T-cell (primary cell): ENCODE data around the gene LY6G5C. TPM values are rescaled to one million over a fixed set of nuclear protein-coding genes. Genes with fewer than 3 reads are reported as not detected.

Source experiments
- ATAC-seq, 4 experiments: fragments of 200-7000 bp in 3 of 4; fragments of 150-1000 bp in 1 of 4; cut with Tn5 transposase; replicated peaks in 1 of 4; 1 replicate in 3 of 4; 2 replicates in 1 of 4; pipeline ENCODE4 v1.10.0; 2021; ENCODE audit warnings: moderate library complexity in 3 of 4, mild to moderate bottlenecking in 2 of 4, moderate number of reproducible peaks in 1 of 4
- CTCF ChIA-PET, 2 donors: fragments of 300-600 bp; sonication (Branson Sonifier 250); formaldehyde crosslinking; loops; one replicate each; lab custom pipeline; 2022; ENCODE audit warnings: antibody characterized with exemption in 2 of 2; lab: Charles Lee
- POLR2A ChIA-PET, 2 donors: fragments of 300-600 bp; sonication (Branson Sonifier 250); formaldehyde crosslinking; loops; one replicate each; lab custom pipeline; 2022; ENCODE audit warnings: antibody characterized with exemption in 2 of 2; lab: Charles Lee
- DNase-seq, 35 experiments: peaks; one replicate each; pipeline versions ENCODE4 v3.0.0 to v3.0.0-alpha.2; 2013 to 2023
- H3K27ac ChIP-seq: one replicate; pipeline ENCODE4 v1.5.1; 2013; ENCODE audit warnings: low read length
- H3K27me3 ChIP-seq, 2 experiments: replicated peaks in 1 of 2; 1 replicate in 1 of 2; 2 replicates in 1 of 2; pipeline versions ENCODE4 v1.6.1 to v1.7.0; 2013; ENCODE audit warnings: low read length in 1 of 2, mixed read lengths in 1 of 2; ENCODE audit not compliant: control insufficient read depth in 2 of 2, insufficient read depth in 2 of 2; ENCODE audit errors: extremely low read depth in 1 of 2
- H3K36me3 ChIP-seq, 2 donors: 1 replicate in 1 of 2; 2 replicates in 1 of 2; pipeline versions ENCODE4 v1.6.1 to v1.7.0; 2013; ENCODE audit warnings: low read length in 1 of 2; ENCODE audit not compliant: control insufficient read depth in 2 of 2, insufficient read depth in 1 of 2; ENCODE audit errors: extremely low read depth in 1 of 2
- H3K4me1 ChIP-seq, 2 experiments: 1 replicate in 1 of 2; 2 replicates in 1 of 2; pipeline versions ENCODE4 v1.6.1 to v1.7.0; 2013; ENCODE audit warnings: low read length in 2 of 2, mixed read lengths in 1 of 2; ENCODE audit not compliant: insufficient read depth in 2 of 2, control insufficient read depth in 1 of 2; ENCODE audit errors: extremely low read depth in 1 of 2
- H3K4me3 ChIP-seq, 2 donors: 1 replicate in 1 of 2; 2 replicates in 1 of 2; pipeline versions ENCODE4 v1.5.1 to v1.7.0; 2013; ENCODE audit warnings: mild to moderate bottlenecking in 2 of 2, low read length in 1 of 2, moderate library complexity in 1 of 2; ENCODE audit not compliant: control insufficient read depth in 1 of 2; ENCODE audit errors: extremely low read depth in 1 of 2
- H3K9me3 ChIP-seq: 2 replicates; pipeline ENCODE4 v1.7.0; 2013
- H3K27ac Mint-ChIP-seq, 2 donors: one replicate each; pipeline ENCODE4 v1.8.0; 2020 to 2021; ENCODE audit warnings: mild to moderate bottlenecking in 2 of 2, mixed read lengths in 2 of 2
- H3K27me3 Mint-ChIP-seq, 2 donors: one replicate each; pipeline ENCODE4 v1.8.0; 2021 to 2022; ENCODE audit warnings: mixed read lengths in 2 of 2
- H3K36me3 Mint-ChIP-seq: one replicate; pipeline ENCODE4 v1.8.0; 2021; ENCODE audit warnings: mixed read lengths
- H3K4me1 Mint-ChIP-seq, 3 donors: one replicate each; pipeline ENCODE4 v1.8.0; 2020 to 2022; ENCODE audit warnings: mixed read lengths in 3 of 3, mild to moderate bottlenecking in 1 of 3
- H3K4me3 Mint-ChIP-seq, 3 donors: one replicate each; pipeline ENCODE4 v1.8.0; 2020 to 2022; ENCODE audit warnings: mild to moderate bottlenecking in 3 of 3, mixed read lengths in 3 of 3, moderate library complexity in 3 of 3
- H3K9me3 Mint-ChIP-seq, 3 donors: one replicate each; pipeline ENCODE4 v1.8.0; 2020 to 2022; ENCODE audit warnings: mixed read lengths in 3 of 3
- WGBS: methylation state at CpG from one replicate; pipeline ENCODE4 v1.1.5; 2013; ENCODE audit warnings: missing lambda C conversion rate; ENCODE audit not compliant: insufficient coverage; 5-methylcytosine and 5-hydroxymethylcytosine counted together
- total RNA-seq, 35 experiments: library from RNA in 6 of 35; stranded (reverse) in 6 of 35; fragments of 120-200 nt in 1 of 35; gene quantifications; one replicate each; pipeline versions ENCODE4 v1.2.1 to v1.2.4 and lab custom pipeline; 2013 to 2026

Gene LY6G5C
- total RNA-seq, 5 donors from 2014 or later (not counting 1 experiment from before 2014, with no cell fraction given): 0.75 to 8.8 (median 5.8) TPM

GRCh38 chr6:31693535-31693934, 12.7 kb upstream of the LY6G5C start:
- Mint-ChIP-seq H3K4me1 (peaks cover 10 to 12% (median 10%) of the 10 kb centered on the region in 3 donors), H3K36me3 (peaks cover 48% of the 10 kb centered on the region), H3K27ac (peak overlapping the region in 1 of 2 donors; percentile 44), H3K9me3 (no peaks in the 10 kb centered on the region), H3K4me3 (no peak overlapping the region), H3K27me3 (no peaks in the 10 kb centered on the region)
- H3K36me3 ChIP-seq: peaks cover 26 to 79% of the 10 kb centered on the region in 2 donors
- no peak overlapping the region for H3K4me3 ChIP-seq
- H3K27ac ChIP-seq: no peak overlapping the region
- POLR2A ChIA-PET: no interaction called here
- ATAC-seq (no peak), DNase-seq (no peak)
- CTCF ChIA-PET: interaction anchor here in 1 of 2 donors (0.5 to 0.6 kb wide), 2 partner anchors 424 to 598 kb away, joined by 3 to 4 read pairs; no protein-coding TSS in a partner anchor
- WGBS: no CpG with 5 or more reads among the region's 6 CpGs
- no peaks in the 10 kb centered on the region for H3K27me3 ChIP-seq
- H3K9me3 ChIP-seq: no peaks in the 10 kb centered on the region
- H3K4me1 ChIP-seq: no peaks in the 10 kb centered on the region

- H3K27me3 Mint-ChIP-seq: no peaks in the 10 kb centered on the region
- H3K4me3 ChIP-seq: no peak overlapping the region
- peaks cover 26 to 85% of the 10 kb centered on the region in 2 donors for H3K36me3 ChIP-seq
- no peaks in the 10 kb centered on the region for H3K4me1 ChIP-seq
- no peak overlapping the region for H3K4me3 Mint-ChIP-seq
- no peaks in the 10 kb centered on the region for H3K9me3 Mint-ChIP-seq
- no peak for ATAC-seq
- no peaks in the 10 kb centered on the region for H3K9me3 ChIP-seq
- peaks cover 48% of the 10 kb centered on the region for H3K36me3 Mint-ChIP-seq
- no peaks in the 10 kb centered on the region for H3K27me3 ChIP-seq
- H3K27ac Mint-ChIP-seq: peak overlapping the region in 1 of 2 donors; percentile 44
- DNase-seq: no peak
- H3K4me1 Mint-ChIP-seq: peaks cover 8% of the 10 kb centered on the region in 3 donors
- H3K27ac ChIP-seq: no peak overlapping the region
- CTCF ChIA-PET: interaction anchor here in 1 of 2 donors (0.6 kb wide), 1 partner anchor 597 kb away, joined by 4 read pairs; no protein-coding TSS in a partner anchor
- WGBS: 93% methylated on average over 9 of the region's 9 CpGs
- POLR2A ChIA-PET: no interaction called here
Observed at GRCh38 chr6:31692886-31693285, 12.0 kb upstream of the LY6G5C start.

GRCh38 chr6:31692353-31692752, 11.5 kb upstream of the LY6G5C start:
- Histone ChIP-seq H3K4me3 (no peak overlapping the region), H3K27ac (no peak overlapping the region), H3K36me3 (peaks cover 26 to 85% of the 10 kb centered on the region in 2 donors), H3K4me1 (no peaks in the 10 kb centered on the region), H3K27me3 (no peaks in the 10 kb centered on the region), H3K9me3 (no peaks in the 10 kb centered on the region)
- no peak overlapping the region for H3K4me3 Mint-ChIP-seq
- H3K27me3 Mint-ChIP-seq: no peaks in the 10 kb centered on the region
- peaks cover 47% of the 10 kb centered on the region for H3K36me3 Mint-ChIP-seq
- ChIA-PET POLR2A (no interaction called here), CTCF (no interaction called here)
- H3K4me1 Mint-ChIP-seq: peaks cover 2 to 3% (median 2%) of the 10 kb centered on the region in 3 donors
- H3K27ac Mint-ChIP-seq: peak overlapping the region in 1 of 2 donors; percentile 64
- H3K9me3 Mint-ChIP-seq: no peaks in the 10 kb centered on the region
- no peak for DNase-seq
- WGBS: 100% methylated on average over 2 of the region's 4 CpGs
- no peak for ATAC-seq

- Histone ChIP-seq H3K36me3 (peaks cover 27 to 87% of the 10 kb centered on the region in 2 donors), H3K4me1 (no peaks in the 10 kb centered on the region), H3K9me3 (no peaks in the 10 kb centered on the region), H3K27me3 (no peaks in the 10 kb centered on the region), H3K27ac (no peak overlapping the region), H3K4me3 (no peak overlapping the region)
- Mint-ChIP-seq H3K4me1 (no peaks in the 10 kb centered on the region), H3K36me3 (peaks cover 48% of the 10 kb centered on the region), H3K9me3 (no peaks in the 10 kb centered on the region), H3K27me3 (no peaks in the 10 kb centered on the region), H3K27ac (no peak overlapping the region), H3K4me3 (no peak overlapping the region)
- DNase-seq: no peak
- ChIA-PET POLR2A (no interaction called here), CTCF (no interaction called here)
- no peak for ATAC-seq
- WGBS: 100% methylated on average over 7 of the region's 12 CpGs
Observed at GRCh38 chr6:31691564-31692108, 10.8 kb upstream of the LY6G5C start.

GRCh38 chr6:31691078-31691463, 10.2 kb upstream of the LY6G5C start:
- Mint-ChIP-seq H3K9me3 (no peaks in the 10 kb centered on the region), H3K27ac (no peak overlapping the region), H3K27me3 (no peaks in the 10 kb centered on the region), H3K4me3 (no peak overlapping the region), H3K36me3 (peaks cover 54% of the 10 kb centered on the region), H3K4me1 (no peaks in the 10 kb centered on the region)
- ChIA-PET CTCF (interaction anchor here (0.5 to 1.0 kb wide), 4 partner anchors 11 to 431 kb away, joined by 3 to 5 read pairs (median 3); no protein-coding TSS in a partner anchor), POLR2A (interaction anchor here (0.5 to 0.6 kb wide), 3 partner anchors 162 to 1185 kb away, joined by 3 to 6 read pairs (median 4); no protein-coding TSS in a partner anchor)
- Histone ChIP-seq H3K9me3 (no peaks in the 10 kb centered on the region), H3K4me1 (no peaks in the 10 kb centered on the region), H3K27ac (no peak overlapping the region), H3K27me3 (no peaks in the 10 kb centered on the region), H3K36me3 (peaks cover 25 to 87% of the 10 kb centered on the region in 2 donors), H3K4me3 (no peak overlapping the region)
- ATAC-seq (no peak), DNase-seq (no peak)
- WGBS: 95% methylated on average over 3 of the region's 6 CpGs

- 100% methylated on average over 1 of the region's 10 CpGs for WGBS
- Histone ChIP-seq H3K9me3 (no peaks in the 10 kb centered on the region), H3K27me3 (no peaks in the 10 kb centered on the region), H3K36me3 (peaks cover 25 to 88% of the 10 kb centered on the region in 2 donors), H3K4me1 (no peaks in the 10 kb centered on the region), H3K27ac (no peak overlapping the region), H3K4me3 (no peak overlapping the region)
- Mint-ChIP-seq H3K36me3 (peaks cover 54% of the 10 kb centered on the region), H3K9me3 (no peaks in the 10 kb centered on the region), H3K4me3 (no peak overlapping the region), H3K27me3 (no peaks in the 10 kb centered on the region), H3K4me1 (no peaks in the 10 kb centered on the region), H3K27ac (peak overlapping the region in 1 of 2 donors; percentile 43)
- POLR2A ChIA-PET: interaction anchor here (0.5 to 0.6 kb wide), 4 partner anchors 67 to 1184 kb away, joined by 3 to 6 read pairs (median 4); no protein-coding TSS in a partner anchor
- ATAC-seq: no peak
- CTCF ChIA-PET: interaction anchor here (0.5 to 1.0 kb wide), 5 partner anchors 12 to 432 kb away, joined by 3 to 5 read pairs (median 3); no protein-coding TSS in a partner anchor
- DNase-seq: no peak
Observed at GRCh38 chr6:31690231-31691077, 9.6 kb upstream of the LY6G5C start.
